ENCODE results near the gene PMIS2. TPM values are rescaled to one million over a fixed set of nuclear protein-coding genes. Genes with fewer than 3 reads are reported as not detected.

Gene PMIS2
- total RNA-seq, 1 experiment from 2014 or later = not detected

- ChIA-PET POLR2A (no interaction called here), CTCF (no interaction called here)
- ATAC-seq (no peak), DNase-seq (ENCODE audit: low read depth, low spot score) (no peak)
- TF ChIP-seq SIN3A (IDR thresholded peaks at IDR 0.05; ENCODE audit: borderline replicate concordance, insufficient read depth, low read depth, low read length) = no peak
- no peak for TF ChIP-seq POLR2AphosphoS5 (IDR thresholded peaks at IDR 0.05; ENCODE audit: low read depth, low read length)
- TF ChIP-seq, protein P1, sequence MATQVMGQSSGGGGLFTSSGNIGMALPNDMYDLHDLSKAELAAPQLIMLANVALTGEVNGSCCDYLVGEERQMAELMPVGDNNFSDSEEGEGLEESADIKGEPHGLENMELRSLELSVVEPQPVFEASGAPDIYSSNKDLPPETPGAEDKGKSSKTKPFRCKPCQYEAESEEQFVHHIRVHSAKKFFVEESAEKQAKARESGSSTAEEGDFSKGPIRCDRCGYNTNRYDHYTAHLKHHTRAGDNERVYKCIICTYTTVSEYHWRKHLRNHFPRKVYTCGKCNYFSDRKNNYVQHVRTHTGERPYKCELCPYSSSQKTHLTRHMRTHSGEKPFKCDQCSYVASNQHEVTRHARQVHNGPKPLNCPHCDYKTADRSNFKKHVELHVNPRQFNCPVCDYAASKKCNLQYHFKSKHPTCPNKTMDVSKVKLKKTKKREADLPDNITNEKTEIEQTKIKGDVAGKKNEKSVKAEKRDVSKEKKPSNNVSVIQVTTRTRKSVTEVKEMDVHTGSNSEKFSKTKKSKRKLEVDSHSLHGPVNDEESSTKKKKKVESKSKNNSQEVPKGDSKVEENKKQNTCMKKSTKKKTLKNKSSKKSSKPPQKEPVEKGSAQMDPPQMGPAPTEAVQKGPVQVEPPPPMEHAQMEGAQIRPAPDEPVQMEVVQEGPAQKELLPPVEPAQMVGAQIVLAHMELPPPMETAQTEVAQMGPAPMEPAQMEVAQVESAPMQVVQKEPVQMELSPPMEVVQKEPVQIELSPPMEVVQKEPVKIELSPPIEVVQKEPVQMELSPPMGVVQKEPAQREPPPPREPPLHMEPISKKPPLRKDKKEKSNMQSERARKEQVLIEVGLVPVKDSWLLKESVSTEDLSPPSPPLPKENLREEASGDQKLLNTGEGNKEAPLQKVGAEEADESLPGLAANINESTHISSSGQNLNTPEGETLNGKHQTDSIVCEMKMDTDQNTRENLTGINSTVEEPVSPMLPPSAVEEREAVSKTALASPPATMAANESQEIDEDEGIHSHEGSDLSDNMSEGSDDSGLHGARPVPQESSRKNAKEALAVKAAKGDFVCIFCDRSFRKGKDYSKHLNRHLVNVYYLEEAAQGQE (IDR thresholded peaks at IDR 0.05; ENCODE audit: insufficient read depth in 1 of 2, low read depth in 2 of 2, low read length in 1 of 2) = no peak
- no peak for TF ChIP-seq TCF7L2 (IDR thresholded peaks at IDR 0.05; ENCODE audit: low read depth, low read length)
- Histone ChIP-seq H3K36me3 (ENCODE audit: control insufficient read depth, insufficient read depth, low read length) (no peaks in the 10 kb centered on the region), H3K9me3 (ENCODE audit: control insufficient read depth, insufficient read depth, low read depth, low read length) (no peaks in the 10 kb centered on the region), H3K4me3 (ENCODE audit: low read depth in 2 of 2, low read length in 2 of 2) (no peak overlapping the region), H3K27me3 (ENCODE audit: control insufficient read depth, insufficient read depth, low read length) (peaks cover 1% of the 10 kb centered on the region; the same call in 1 of the 2 replicates), H3K4me1 (ENCODE audit: control insufficient read depth, insufficient read depth, low read length) (peaks cover 5% of the 10 kb centered on the region; the same call in 1 of the 2 replicates), H3K27ac (ENCODE audit: low read length) (no peak overlapping the region)
- intact Hi-C loops (cut with micrococcal nuclease; ENCODE audit: unreplicated experiment) = loop anchor here (10.0 kb wide), 1 partner anchor 161 kb away; the partner anchor contains the start of gene KMT2B
- no TSS peak for BruUV-seq (replicated peaks)
- in situ Hi-C loops (cut with HindIII; ENCODE audit: low pct_unique_long_range_greater_than_20kb, low sequenced_read_pairs) = no loop called here
Measured at GRCh38 chr19:35554076-35554475, 31.9 kb upstream of the PMIS2 start.

DNA sequence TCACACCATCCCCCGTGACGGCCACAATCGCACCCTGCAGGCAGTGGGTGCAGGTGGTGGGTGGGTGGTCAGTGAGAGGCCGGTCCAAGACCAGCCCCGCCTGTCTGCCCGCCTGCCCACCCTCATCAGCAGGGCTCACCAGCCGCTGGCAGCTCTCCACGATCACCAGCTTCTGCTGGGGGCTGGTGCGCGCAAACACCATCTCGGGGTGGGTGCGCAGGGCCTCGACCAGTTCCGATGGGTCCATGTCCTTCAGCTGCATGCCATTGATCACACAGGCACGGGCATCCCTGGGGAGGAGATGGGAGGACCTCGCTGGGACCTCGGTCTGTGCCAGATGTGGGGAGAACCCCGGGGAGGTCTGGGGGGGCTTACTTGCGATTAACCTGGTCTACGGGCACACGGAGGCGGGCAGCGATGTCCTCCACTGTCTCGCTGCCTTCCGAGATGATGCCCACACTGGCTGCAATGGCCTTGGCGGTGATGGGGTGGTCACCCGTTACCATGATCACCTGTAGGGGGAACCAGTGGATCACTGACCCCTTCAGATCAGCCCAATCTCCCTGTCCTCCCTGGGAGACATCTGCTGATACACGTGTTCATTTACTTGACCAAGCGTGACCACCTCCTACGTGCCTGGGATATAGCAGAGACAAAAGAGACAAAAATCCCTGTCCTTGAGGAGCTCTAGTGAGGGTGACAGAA, 30.5 kb upstream of the PMIS2 start:
- H3K9me3 ChIP-seq (ENCODE audit: control insufficient read depth, insufficient read depth, low read depth, low read length) = no peaks in the 10 kb centered on the region

More for the DNA sequence above, 30.5 kb upstream of the PMIS2 start:
- Histone ChIP-seq H3K27me3 (ENCODE audit: control insufficient read depth, insufficient read depth, low read length) (peaks cover 3% of the 10 kb centered on the region; the same call in 1 of the 2 replicates), H3K4me3 (ENCODE audit: low read depth in 2 of 2, low read length in 2 of 2) (no peak overlapping the region), H3K27ac (ENCODE audit: low read length) (no peak overlapping the region), H3K36me3 (ENCODE audit: control insufficient read depth, insufficient read depth, low read length) (no peaks in the 10 kb centered on the region), H3K4me1 (ENCODE audit: control insufficient read depth, insufficient read depth, low read length) (peaks cover 6% of the 10 kb centered on the region; the same call in 1 of the 2 replicates)
- POLR2A ChIA-PET = interaction anchor here (0.6 kb wide), 1 partner anchor 192 kb away, joined by 16 read pairs; no protein-coding TSS in a partner anchor
- DNase-seq (ENCODE audit: low read depth, low spot score) (no peak), ATAC-seq (peak; percentile 57)
- in situ Hi-C loops (cut with HindIII; ENCODE audit: low pct_unique_long_range_greater_than_20kb, low sequenced_read_pairs) = no loop called here
- BruUV-seq (replicated peaks) = no TSS peak
- intact Hi-C loops (cut with micrococcal nuclease; ENCODE audit: unreplicated experiment) = loop anchor here (10.0 kb wide), 1 partner anchor 159 kb away; the partner anchor contains the start of gene KMT2B
- CTCF ChIA-PET = interaction anchor here (0.6 to 1.1 kb wide), 4 partner anchors 41 to 266 kb away, joined by 3 to 8 read pairs (median 4); no protein-coding TSS in a partner anchor
- TF ChIP-seq, protein P1 (IDR thresholded peaks at IDR 0.05; ENCODE audit: insufficient read depth in 1 of 2, low read depth in 2 of 2, low read length in 1 of 2) = peak in 1 of 2 experiments; percentile 11; a peak in 1 of 4 replicates
- TF ChIP-seq TCF7L2 (IDR thresholded peaks at IDR 0.05; ENCODE audit: low read depth, low read length) (no peak), POLR2AphosphoS5 (IDR thresholded peaks at IDR 0.05; ENCODE audit: low read depth, low read length) (no peak), SIN3A (IDR thresholded peaks at IDR 0.05; ENCODE audit: borderline replicate concordance, insufficient read depth, low read depth, low read length) (no peak)
- TF ChIP-seq, protein P2, sequence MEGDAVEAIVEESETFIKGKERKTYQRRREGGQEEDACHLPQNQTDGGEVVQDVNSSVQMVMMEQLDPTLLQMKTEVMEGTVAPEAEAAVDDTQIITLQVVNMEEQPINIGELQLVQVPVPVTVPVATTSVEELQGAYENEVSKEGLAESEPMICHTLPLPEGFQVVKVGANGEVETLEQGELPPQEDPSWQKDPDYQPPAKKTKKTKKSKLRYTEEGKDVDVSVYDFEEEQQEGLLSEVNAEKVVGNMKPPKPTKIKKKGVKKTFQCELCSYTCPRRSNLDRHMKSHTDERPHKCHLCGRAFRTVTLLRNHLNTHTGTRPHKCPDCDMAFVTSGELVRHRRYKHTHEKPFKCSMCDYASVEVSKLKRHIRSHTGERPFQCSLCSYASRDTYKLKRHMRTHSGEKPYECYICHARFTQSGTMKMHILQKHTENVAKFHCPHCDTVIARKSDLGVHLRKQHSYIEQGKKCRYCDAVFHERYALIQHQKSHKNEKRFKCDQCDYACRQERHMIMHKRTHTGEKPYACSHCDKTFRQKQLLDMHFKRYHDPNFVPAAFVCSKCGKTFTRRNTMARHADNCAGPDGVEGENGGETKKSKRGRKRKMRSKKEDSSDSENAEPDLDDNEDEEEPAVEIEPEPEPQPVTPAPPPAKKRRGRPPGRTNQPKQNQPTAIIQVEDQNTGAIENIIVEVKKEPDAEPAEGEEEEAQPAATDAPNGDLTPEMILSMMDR (IDR thresholded peaks at IDR 0.05) = peak; percentile 88

Data from Panc1 (cell line).